Endothelial cell of umbilical vein (primary cell): ENCODE measurements around the gene SWI5. TPM values are rescaled to one million over a fixed set of nuclear protein-coding genes. Genes with fewer than 3 reads are reported as not detected.

Experiments
- BruUV-seq: library from RNA; stranded (reverse); fragments of 400-500 nt; replicated peaks from 2 replicates; lab custom pipeline; 2021; lab: Mats Ljungman, UMichigan
- CTCF ChIA-PET: fragments of 300-600, 350-600 bp; sonication (Branson Sonifier 250); formaldehyde crosslinking; loops from one replicate; lab custom pipeline; 2021; ENCODE audit warnings: antibody characterized with exemption, inconsistent platforms; lab: Charles Lee
- POLR2A ChIA-PET: fragments of 300-600, 350-600 bp; sonication (Branson Sonifier 250); formaldehyde crosslinking; loops from one replicate; lab custom pipeline; 2021; ENCODE audit warnings: antibody characterized with exemption, inconsistent platforms; lab: Charles Lee
- DNase-seq: peaks from one replicate; pipeline ENCODE4 v3.0.0-alpha.2; 2011; ENCODE audit warnings: low read depth, low spot score
- FAIRE-seq: peaks from 2 replicates; lab custom pipeline; 2011; peaks lifted over from hg19 to GRCh38; lab: Jason Lieb, UNC
- H2AFZ ChIP-seq: 2 replicates; pipeline ENCODE4 v1.6.0; 2012; ENCODE audit warnings: low read depth, low read length, control low read depth, inconsistent platforms
- H3K27ac ChIP-seq: 2 replicates; pipeline ENCODE4 v1.5.1; 2011; ENCODE audit warnings: low read depth, mild to moderate bottlenecking, control low read depth, low read length, moderate library complexity; ENCODE audit not compliant: insufficient read depth
- H3K27me3 ChIP-seq, 2 experiments: 2 replicates each; pipeline versions ENCODE4 v1.6.0 to v1.6.1; 2011; ENCODE audit warnings: low read length in 2 of 2, mixed read lengths in 1 of 2; ENCODE audit not compliant: control insufficient read depth in 2 of 2, insufficient read depth in 2 of 2
- H3K36me3 ChIP-seq, 2 experiments: 2 replicates in 1 of 2; 3 replicates in 1 of 2; pipeline ENCODE4 v1.5.1; 2011; ENCODE audit warnings: low read length in 2 of 2, mild to moderate bottlenecking in 1 of 2, moderate library complexity in 1 of 2; ENCODE audit not compliant: control insufficient read depth in 2 of 2, insufficient read depth in 2 of 2; ENCODE audit errors: extremely low read depth in 1 of 2
- H3K4me1 ChIP-seq: 3 replicates; pipeline ENCODE4 v1.5.1; 2011; ENCODE audit warnings: mild to moderate bottlenecking, low read length; ENCODE audit not compliant: control insufficient read depth, insufficient read depth; ENCODE audit errors: extremely low read depth
- H3K4me2 ChIP-seq: 2 replicates; pipeline ENCODE4 v1.6.1; 2011; ENCODE audit warnings: low read length, control low read depth, mixed read lengths; ENCODE audit not compliant: insufficient read depth
- H3K4me3 ChIP-seq, 3 experiments: fragments of 200-600 bp in 1 of 3; sonication (generic), shearing (Covaris generic) in 1 of 3; replicated peaks in 1 of 3; 2 replicates each; pipeline ENCODE4 v1.5.1; 2011 to 2016; ENCODE audit warnings: control low read depth in 3 of 3, low read length in 3 of 3, mild to moderate bottlenecking in 2 of 3, inconsistent platforms in 1 of 3, low read depth in 1 of 3, moderate library complexity in 1 of 3; ENCODE audit not compliant: insufficient read depth in 1 of 3
- H3K79me2 ChIP-seq: 2 replicates; pipeline ENCODE4 v1.6.0; 2012; ENCODE audit warnings: low read length, inconsistent platforms; ENCODE audit not compliant: control insufficient read depth, insufficient read depth
- H3K9ac ChIP-seq: replicated peaks from 2 replicates; pipeline ENCODE3; 2011; ENCODE audit warnings: low read length, control low read depth; ENCODE audit not compliant: insufficient read depth; ENCODE audit errors: extremely low read depth
- H3K9me1 ChIP-seq: replicated peaks from 3 replicates; pipeline ENCODE4 v1.6.0; 2011; ENCODE audit warnings: mild to moderate bottlenecking, low read length; ENCODE audit not compliant: control insufficient read depth, insufficient read depth; ENCODE audit errors: extremely low read depth
- H3K9me3 ChIP-seq: replicated peaks from 2 replicates; pipeline ENCODE4 v1.5.1; 2012; ENCODE audit warnings: low read length, inconsistent platforms; ENCODE audit not compliant: control insufficient read depth, insufficient read depth
- H4K20me1 ChIP-seq: replicated peaks from 2 replicates; pipeline ENCODE3; 2011; ENCODE audit warnings: mild to moderate bottlenecking, low read length; ENCODE audit not compliant: control insufficient read depth, insufficient read depth; ENCODE audit errors: extremely low read depth
- EZH2 ChIP-seq: IDR thresholded peaks from 2 replicates; pipeline ENCODE4 v1.6.1; 2012; ENCODE audit warnings: borderline replicate concordance, low read depth, mild to moderate bottlenecking, moderate library complexity, low read length, inconsistent platforms; ENCODE audit not compliant: severe bottlenecking
- JUN ChIP-seq: IDR thresholded peaks from 2 replicates; pipeline ENCODE4 v1.6.1; 2011; ENCODE audit warnings: borderline replicate concordance, low read depth; ENCODE audit not compliant: insufficient read length, insufficient read depth
- MYC ChIP-seq: IDR thresholded peaks from one replicate; pipeline ENCODE4 v1.6.1; 2011; ENCODE audit warnings: mild to moderate bottlenecking, low read depth, low read length
- POLR2A ChIP-seq: IDR thresholded peaks from 2 replicates; pipeline ENCODE4 v1.6.1; 2012; ENCODE audit warnings: low read depth, mild to moderate bottlenecking, control low read depth, low read length
- dilution Hi-C: fragments of 300-500 bp; cut with MboI; formaldehyde crosslinking; loops from one replicate; pipeline ENCODE4 v1.15.0; 2019; ENCODE audit warnings: low sequenced_read_pairs; ENCODE audit not compliant: extremely low pct_ligation_motif_present
- intact Hi-C: fragments of 100-400 bp; cut with micrococcal nuclease; formaldehyde crosslinking; loops from one replicate; pipeline ENCODE4 v1.10.0; 2022
- polyA plus RNA-seq, 4 experiments: library from polyadenylated mRNA; depleted of rRNA in 3 of 4; stranded (reverse) in 3 of 4; unstranded in 1 of 4; fragments of >200 nt; gene quantifications; 2 replicates each; pipeline versions ENCODE4 v1.2.1 to v1.2.3, GENCODE V29; 2011 to 2012; ENCODE audit warnings: missing spikeins in 1 of 4
- total RNA-seq: library from RNA; stranded (reverse); gene quantifications from 2 replicates; pipeline ENCODE4 v1.2.3, GENCODE V29; 2021
- TF ChIP-seq, protein P1 (sequence below): IDR thresholded peaks from 2 replicates; pipeline ENCODE4 v1.6.1; 2011; ENCODE audit not compliant: insufficient read depth, insufficient read length

Gene SWI5
- total and polyA plus RNA-seq, 2 donors (not counting 3 experiments of a cell fraction or from before 2014, with no cell fraction given) = 21.2 to 58.0 TPM

DNA sequence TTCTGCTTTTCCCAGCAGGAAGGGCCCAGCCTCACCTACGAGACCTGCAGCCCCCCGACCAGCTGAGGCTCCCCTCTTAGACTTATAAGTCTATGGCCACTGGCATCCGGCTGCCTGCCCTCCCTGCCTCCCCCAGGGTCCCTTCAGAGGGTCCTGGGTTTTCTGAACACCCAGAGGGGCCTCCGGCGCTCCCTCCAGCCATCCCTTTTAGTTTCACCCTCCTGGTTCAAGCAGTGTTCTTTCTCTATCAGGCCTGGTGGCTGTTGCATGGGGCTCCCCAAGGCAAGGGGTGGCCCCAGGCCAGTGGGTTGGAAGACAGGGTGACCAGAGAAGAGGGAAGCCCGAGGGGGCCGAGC, 22.1 kb upstream of the SWI5 start:
- peaks cover 6 to 18% of the 10 kb centered on the region in 2 experiments for H3K36me3 ChIP-seq
- no peak overlapping the region for H3K4me3 ChIP-seq
- no peaks in the 10 kb centered on the region for H3K79me2 ChIP-seq
- dilution Hi-C loops (no loop called here), intact Hi-C loops (no loop called here)
- DNase-seq (no peak), FAIRE-seq (no peak)
- POLR2A ChIA-PET = no interaction called here
- H3K9ac ChIP-seq = no peak overlapping the region
- no peak for TF ChIP-seq POLR2A
- no peak for TF ChIP-seq JUN
- no peak for TF ChIP-seq MYC
- TF ChIP-seq EZH2 = no peak
- TF ChIP-seq, protein P1, sequence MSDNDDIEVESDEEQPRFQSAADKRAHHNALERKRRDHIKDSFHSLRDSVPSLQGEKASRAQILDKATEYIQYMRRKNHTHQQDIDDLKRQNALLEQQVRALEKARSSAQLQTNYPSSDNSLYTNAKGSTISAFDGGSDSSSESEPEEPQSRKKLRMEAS = no peak
- no peak overlapping the region for H3K27ac ChIP-seq
- CTCF ChIA-PET = interaction anchor here (0.8 to 1.6 kb wide), 2 partner anchors 50 to 53 kb away, joined by 5 to 6 read pairs; no protein-coding TSS in a partner anchor
- no peaks in the 10 kb centered on the region for H3K27me3 ChIP-seq
- no peaks in the 10 kb centered on the region for H3K9me3 ChIP-seq
- H3K4me1 ChIP-seq = peaks cover 15% of the 10 kb centered on the region
- no peaks in the 10 kb centered on the region for H4K20me1 ChIP-seq
- H3K4me2 ChIP-seq = no peak overlapping the region
- no peaks in the 10 kb centered on the region for H3K9me1 ChIP-seq
- BruUV-seq = no TSS peak
- H2AFZ ChIP-seq = no peak overlapping the region

DNA sequence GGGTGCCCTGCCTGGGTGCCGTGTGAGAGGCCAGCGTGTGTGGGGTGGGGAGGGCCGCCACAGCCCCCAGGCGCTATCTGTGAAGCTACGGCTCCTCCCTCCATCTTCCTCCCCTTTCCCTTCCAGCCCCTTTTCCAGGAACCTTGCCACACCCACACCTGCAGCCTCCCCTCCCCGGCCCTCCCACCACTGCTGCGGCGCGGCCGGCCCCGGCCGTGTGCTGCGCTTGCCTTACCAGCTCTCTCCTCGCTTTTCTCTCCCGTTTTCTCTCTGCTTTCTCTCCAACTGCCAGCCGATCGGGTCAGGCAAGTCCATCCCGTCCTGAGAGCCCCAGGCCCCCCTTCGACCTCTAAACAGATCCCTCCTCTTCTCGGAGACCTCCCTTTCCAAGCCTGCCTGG, 21.7 kb upstream of the SWI5 start:
- no peaks in the 10 kb centered on the region for H3K27me3 ChIP-seq
- BruUV-seq = no TSS peak
- H3K4me3 ChIP-seq = no peak overlapping the region
- H2AFZ ChIP-seq = no peak overlapping the region
- FAIRE-seq (no peak), DNase-seq (no peak)
- TF ChIP-seq MYC (no peak), EZH2 (no peak), POLR2A (no peak)
- TF ChIP-seq, protein P1 = no peak
- no peak overlapping the region for H3K4me2 ChIP-seq
- H3K27ac ChIP-seq = no peak overlapping the region
- H3K4me1 ChIP-seq = peaks cover 15% of the 10 kb centered on the region
- peaks cover 6 to 22% of the 10 kb centered on the region in 2 experiments for H3K36me3 ChIP-seq
- H3K9ac ChIP-seq = no peak overlapping the region
- no peaks in the 10 kb centered on the region for H3K9me3 ChIP-seq
- dilution Hi-C loops = no loop called here
- ChIA-PET CTCF (interaction anchor here (0.8 to 1.8 kb wide), 6 partner anchors 10 to 157 kb away, joined by 5 to 11 read pairs (median 6); no protein-coding TSS in a partner anchor), POLR2A (no interaction called here)
- no peaks in the 10 kb centered on the region for H4K20me1 ChIP-seq
- H3K9me1 ChIP-seq = no peaks in the 10 kb centered on the region
- intact Hi-C loops = no loop called here
- no peaks in the 10 kb centered on the region for H3K79me2 ChIP-seq
